HG03342 (cell line): ENCODE results near the gene MAPKAPK3.

Source experiments
- ATAC-seq: cut with Tn5 transposase; IDR thresholded peaks from one replicate; pipeline ENCODE4 v1.9.1; 2021; ENCODE audit warnings: mild to moderate bottlenecking, moderate library complexity; ENCODE audit not compliant: unreplicated experiment

MAPKAPK3 gene

GRCh38 chr3:50625231-50626182, 8.6 kb downstream of the MAPKAPK3 start:
- ATAC-seq, result no peak

DNA sequence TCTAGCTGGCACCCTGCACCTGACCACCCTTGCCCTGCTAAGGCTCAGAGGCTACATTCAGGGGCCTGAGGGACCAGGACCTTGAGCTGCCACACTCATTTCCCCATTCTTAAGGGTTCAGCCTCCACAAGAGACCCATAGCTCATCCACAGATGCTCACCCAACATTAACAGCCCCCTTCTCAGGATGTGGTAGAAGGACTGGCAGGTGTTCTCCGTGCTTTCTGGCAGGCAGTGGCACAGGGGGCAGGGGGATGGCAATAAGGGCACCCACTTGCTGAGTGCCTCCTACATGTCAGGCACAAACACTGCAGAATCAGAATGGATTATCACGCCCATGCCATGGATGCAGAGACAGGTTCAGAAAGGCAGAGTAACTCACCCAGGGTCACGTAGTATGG, 9.4 kb downstream of the MAPKAPK3 start:
- no peak for ATAC-seq

DNA sequence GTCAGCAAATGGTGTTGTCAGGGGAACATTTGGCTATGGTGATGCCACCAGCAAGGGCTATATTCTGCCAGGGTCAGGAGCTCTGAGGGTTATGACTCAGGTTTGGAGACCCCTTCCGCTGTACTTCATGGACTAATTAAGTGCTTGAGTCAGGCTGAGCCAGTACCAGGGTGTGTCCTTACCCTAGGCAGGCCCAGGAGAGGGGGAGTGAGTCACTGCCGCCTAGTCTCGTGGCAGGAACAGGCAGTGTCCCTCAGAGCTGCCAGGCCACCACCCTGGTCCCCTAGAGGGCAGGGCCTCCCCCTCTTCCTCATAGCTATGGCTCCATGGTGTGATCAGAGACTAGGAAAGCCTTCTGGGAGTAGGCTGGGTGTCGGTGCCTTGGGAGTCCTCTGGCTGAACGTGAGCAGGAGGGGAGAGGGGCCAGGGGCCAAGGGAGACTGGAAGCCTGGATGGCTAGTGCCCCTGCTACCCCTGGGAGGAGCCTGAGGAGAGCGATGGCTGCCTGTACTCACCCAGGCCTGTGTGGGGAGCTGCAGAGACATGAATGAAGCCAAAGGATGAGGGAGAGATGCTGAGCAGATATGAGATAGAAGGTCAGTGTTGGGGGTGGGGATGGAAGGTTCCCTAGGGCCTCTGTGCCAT, 10.6 kb downstream of the MAPKAPK3 start:
- ATAC-seq, result no peak

DNA sequence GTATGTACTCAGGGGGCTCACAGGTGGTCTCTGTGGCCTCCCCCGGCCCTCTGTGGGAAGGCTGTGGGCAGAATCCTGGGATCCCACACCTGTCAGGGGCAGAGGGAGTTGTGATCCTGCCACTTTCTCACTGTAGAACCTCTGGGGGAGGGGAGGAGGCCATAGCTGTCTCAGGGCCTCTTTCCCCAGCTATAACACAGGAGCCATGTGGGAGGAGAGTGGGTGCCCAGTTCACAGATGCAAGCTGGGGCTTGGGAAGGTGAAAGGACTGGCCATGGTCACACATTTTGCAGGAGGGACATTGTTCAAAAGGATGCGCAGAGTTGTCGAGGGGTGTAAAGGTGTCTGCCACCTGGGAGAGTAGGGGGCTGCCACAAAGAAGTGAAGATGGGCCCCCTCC, 11.7 kb downstream of the MAPKAPK3 start:
- no peak for ATAC-seq

DNA sequence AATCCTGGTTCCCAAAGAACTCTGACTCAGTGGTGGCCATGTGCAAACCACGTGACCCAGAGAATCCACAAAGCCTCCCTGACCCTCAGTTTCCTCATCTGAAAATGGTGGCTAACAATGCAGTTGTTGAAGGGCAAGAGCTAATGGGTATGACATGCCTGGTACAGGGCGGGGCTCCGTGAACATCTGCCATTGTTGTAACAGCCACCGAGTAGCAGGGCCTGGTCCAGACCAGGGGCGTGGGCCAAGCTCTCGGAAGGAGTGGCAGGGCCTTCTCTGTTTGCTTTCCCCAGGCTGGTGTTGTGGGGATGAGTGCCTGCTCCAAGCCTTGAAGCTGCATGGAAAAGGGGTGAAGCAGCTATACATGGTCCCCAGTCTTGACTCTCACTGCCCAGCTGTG, 13.4 kb downstream of the MAPKAPK3 start:
- ATAC-seq, result no peak

DNA sequence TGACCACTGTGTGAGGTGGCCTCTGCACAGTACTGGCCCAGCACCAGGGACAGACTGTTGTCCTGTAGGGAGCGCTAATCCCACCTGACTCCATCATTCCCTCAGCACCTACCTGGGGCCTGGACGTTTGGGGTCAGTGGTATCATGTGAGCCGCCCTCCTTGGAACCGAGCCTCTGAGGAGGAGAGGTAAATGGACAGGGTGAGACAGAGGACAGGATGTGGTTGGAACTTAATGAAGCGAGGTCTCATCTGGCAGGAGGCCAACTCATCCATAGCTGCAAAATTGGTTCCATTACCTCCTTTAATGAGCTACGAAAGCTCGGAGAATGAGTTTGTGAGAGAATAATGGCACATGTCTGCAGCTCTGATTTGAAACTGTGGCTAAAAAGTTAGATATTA, 13.9 kb downstream of the MAPKAPK3 start:
- no peak for ATAC-seq

GRCh38 chr3:50632450-50632849, 15.5 kb downstream of the MAPKAPK3 start:
- no peak for ATAC-seq

DNA sequence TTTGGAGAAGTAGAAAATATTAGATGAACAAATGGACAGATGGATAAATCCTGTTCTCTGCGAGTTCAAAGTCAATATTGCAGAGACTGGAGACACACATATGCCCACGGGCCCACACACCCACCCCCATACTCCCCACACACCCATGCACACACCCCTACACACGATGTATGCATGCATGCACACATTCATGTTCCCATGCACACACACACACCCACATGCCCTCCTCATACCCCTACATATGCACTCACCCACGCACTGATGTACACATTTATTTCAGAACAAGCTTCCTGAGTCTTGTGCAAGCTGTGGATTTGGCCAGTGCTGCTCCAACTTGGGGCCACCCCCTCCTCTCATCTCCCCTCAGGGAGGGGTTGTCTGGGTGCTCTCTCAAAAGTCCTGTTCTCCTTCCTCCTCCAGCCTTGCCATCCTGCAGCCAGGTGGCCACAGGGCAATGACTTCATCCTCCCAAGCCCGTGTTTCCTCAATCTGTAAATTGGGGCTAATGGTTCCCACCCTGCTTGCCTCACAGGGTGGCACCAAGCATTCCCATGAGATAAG, 16.4 kb downstream of the MAPKAPK3 start:
- no peak for ATAC-seq

DNA sequence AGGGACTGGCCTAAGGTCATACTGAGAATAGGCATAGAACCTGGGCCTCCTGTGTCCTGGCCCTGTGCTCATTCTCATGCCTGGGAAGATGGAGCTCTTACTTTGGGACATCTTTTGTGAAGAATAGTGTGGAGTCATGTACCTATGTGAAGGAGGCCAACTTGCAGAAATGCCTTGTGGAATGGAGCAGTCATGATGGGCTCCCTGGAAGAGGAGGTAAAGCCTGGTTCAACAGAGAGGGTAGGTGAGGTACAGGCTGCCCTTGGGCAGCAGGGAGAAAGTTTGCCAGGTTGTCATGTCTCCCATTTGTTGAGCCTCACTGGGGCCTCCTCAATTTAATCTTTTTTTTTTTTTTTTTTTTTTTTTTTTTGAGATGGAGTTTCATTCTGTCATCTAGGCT, 18.1 kb downstream of the MAPKAPK3 start:
- ATAC-seq, result no peak

DNA sequence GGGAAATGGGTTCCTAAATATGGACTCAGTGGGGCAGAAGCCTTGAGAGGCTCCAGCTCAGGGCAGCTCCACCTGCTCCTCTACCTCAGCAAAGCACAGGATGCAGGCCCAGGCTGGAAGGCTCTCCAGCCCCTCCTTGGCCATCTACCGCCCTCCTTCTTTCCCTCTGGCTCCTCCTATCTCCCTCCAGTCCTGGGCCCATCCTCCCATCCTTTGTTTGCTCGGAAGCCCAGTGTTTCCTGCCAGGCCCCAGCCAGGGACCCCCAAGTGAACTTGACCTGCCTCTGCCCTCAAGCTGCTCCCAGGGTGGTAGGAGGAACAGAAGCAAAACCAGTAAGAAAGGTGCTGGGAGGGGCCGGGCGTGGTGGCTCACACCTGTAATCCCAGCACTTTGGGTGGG, 20.1 kb downstream of the MAPKAPK3 start:
- ATAC-seq, result no peak

- ATAC-seq, result no peak
Observed at GRCh38 chr3:50637945-50638344, 21.0 kb downstream of the MAPKAPK3 start.

DNA sequence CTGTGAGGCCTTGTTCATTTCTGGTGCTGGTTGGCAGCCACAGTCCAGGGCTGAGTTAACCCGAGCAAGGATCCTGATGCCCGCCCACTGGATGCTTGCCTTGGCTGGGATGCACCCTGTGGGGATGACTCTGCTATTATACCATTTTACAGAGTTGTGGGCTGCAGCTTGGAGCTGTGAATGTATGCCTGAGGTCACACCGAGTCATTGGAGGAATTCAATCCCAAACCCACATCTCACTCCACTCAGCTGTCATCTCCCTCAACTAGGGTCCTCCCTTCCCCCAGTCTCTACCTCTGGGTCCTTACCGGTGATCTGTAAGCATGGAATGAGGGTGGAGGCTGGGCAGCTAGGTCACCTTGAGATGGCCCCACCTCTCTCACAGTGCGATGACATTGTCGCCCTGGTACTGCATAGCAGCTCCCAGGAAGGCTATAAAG, 22.1 kb downstream of the MAPKAPK3 start:
- ATAC-seq, result no peak

- no peak for ATAC-seq
Observed at GRCh38 chr3:50642382-50642781, 25.4 kb downstream of the MAPKAPK3 start.

DNA sequence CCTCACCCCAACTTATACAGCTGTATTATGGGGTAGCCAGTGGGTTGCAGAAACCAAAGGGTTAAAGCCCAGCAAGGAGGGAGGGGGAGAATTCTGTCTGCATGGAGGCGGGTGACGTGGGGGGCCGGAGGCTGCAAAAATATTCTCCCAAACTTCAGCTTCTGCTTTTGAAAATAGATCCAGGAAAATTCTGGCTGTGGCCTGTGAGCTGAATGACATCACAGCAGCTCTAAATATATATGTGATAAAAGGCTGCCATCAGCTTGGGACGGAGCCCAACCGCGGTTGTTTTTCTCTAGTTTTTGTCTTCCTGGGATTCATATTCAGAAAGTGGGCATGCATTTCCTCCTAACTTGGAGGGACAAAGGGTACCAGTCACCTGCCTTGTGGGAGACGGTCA, 27.6 kb downstream of the MAPKAPK3 start:
- ATAC-seq, result no peak

GRCh38 chr3:50645378-50645777, 28.4 kb downstream of the MAPKAPK3 start:
- ATAC-seq, result no peak

DNA sequence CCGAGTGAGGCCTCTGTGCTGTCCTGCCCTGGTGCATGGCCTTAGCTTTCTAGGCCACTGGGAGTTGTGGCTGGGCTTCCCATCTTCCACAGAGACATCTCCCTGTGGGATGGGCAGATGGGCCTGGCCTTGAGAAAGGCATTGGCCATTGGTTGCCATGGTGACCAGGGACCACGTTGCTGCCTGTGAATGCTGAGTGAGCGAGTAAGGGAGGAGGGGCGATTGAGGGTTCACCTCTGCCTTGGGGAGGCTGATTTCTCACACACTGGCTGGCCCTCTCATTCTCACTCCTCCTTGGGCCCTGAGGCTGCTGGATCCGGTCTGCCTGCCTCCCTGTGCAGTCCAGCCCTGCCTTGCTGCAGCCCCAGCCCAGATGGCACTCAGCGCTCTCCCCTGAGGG, 31.4 kb downstream of the MAPKAPK3 start:
- ATAC-seq, result no peak

DNA sequence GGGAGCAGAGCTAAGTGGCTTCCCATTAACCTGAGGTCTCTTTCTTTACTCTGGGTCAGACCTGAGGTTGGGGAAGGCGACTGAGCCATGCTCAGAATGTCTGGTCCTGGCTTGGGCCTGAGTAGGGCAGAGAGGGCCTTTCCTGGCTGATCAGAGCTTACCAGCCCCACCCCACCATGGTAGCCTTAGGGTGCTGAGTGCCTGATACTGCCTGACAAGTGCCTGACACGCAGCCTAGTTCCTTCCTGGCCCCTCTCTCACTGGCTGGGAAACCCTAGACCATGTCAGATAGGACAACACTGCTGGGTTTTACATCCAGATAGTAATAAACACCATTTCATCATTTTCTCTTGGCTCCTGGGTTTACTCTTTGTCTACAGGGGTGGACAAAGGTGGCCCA, 32.0 kb downstream of the MAPKAPK3 start:
- ATAC-seq, result no peak

DNA sequence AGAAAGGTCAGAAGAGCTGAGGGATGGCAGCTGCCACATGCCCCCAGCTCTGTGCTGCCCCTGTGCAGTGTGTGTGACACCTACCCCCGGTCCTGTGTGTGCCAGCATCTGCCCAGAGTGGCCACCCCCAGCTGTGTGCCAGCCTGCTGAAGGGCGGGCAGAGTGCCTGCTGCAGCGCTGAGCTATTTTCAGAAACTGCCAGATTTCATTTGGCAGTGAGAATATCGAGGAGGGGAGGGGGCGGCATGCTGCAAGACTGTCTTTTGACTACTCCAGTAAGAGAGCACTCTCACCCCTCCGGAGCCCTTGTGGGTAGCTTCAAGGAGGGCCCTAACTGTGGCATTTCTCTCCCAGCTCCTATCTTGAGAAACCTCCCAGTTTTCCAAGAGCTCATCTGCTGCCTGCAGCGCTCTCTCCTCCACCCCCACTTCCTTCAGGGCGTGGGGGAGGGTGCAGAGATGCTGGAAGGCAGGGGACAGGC, 32.5 kb downstream of the MAPKAPK3 start:
- ATAC-seq, result no peak

DNA sequence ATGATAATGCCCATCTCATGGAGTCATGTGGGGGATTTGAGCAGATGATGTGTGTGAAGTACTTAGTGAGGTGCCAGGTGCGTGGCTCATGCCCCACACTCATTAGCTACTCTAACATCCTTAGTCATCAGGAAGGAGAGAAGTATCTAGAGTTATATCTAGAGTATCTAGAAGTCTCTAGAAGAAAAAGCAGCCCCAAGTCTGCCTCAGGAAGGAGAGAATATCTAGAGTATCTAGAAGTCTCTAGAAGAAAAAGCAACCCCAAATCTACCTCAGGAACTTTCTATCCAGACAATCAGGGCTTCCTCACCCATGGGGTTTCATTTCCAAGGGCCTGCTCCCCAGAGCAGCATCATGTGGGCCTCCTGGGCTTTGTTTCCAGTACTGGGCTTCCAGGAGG, 33.1 kb downstream of the MAPKAPK3 start:
- no peak for ATAC-seq

GRCh38 chr3:50651445-50651844, 34.5 kb downstream of the MAPKAPK3 start:
- ATAC-seq, result no peak

GRCh38 chr3:50651920-50652529, 35.1 kb downstream of the MAPKAPK3 start:
- no peak for ATAC-seq
